Measurements from ENCODE around the gene ANKS3.

ANKS3 gene

DNA sequence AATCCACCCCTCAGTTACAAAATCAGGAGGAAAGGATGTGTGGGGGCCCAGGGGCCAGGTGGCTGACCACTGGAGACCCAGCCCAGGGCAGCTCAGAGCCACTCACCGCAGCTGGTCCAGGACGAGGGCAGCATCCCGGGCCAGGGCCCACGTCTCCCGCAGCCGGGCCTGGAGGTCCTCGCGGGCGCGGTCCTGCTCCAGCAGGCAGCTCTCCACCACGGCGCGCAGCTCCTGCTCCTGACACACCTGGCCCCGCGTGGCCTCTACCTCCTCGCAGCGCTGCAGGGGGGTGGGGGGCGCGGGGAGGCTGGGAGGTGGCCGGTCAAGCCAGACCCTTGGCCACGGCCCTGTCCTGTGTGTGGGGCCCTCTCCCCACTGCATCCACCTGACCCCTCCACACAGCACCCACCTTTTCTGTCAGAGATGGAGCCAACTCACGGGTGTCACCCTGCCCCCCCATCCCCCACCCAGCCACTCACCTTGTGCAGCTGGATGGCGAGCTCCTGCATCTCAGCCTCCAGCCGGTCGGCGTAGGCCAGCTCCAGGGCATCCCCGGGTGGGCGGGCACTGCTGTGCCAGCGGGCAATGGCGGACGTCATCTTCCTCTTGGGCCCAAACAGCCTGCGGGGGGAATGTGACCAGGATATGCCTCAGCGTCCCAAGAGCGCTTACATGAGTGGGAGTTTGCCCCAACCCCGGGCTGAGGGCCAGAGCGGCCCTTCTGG lies 35.6 kb downstream of the ANKS3 start:
- TF ChIP-seq, protein P1, sequence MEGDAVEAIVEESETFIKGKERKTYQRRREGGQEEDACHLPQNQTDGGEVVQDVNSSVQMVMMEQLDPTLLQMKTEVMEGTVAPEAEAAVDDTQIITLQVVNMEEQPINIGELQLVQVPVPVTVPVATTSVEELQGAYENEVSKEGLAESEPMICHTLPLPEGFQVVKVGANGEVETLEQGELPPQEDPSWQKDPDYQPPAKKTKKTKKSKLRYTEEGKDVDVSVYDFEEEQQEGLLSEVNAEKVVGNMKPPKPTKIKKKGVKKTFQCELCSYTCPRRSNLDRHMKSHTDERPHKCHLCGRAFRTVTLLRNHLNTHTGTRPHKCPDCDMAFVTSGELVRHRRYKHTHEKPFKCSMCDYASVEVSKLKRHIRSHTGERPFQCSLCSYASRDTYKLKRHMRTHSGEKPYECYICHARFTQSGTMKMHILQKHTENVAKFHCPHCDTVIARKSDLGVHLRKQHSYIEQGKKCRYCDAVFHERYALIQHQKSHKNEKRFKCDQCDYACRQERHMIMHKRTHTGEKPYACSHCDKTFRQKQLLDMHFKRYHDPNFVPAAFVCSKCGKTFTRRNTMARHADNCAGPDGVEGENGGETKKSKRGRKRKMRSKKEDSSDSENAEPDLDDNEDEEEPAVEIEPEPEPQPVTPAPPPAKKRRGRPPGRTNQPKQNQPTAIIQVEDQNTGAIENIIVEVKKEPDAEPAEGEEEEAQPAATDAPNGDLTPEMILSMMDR (IDR thresholded peaks at IDR 0.05; ENCODE audit: extremely low read depth, missing control alignments): no peak
- DNase-seq (ENCODE audit: low spot score): no peak

DNA sequence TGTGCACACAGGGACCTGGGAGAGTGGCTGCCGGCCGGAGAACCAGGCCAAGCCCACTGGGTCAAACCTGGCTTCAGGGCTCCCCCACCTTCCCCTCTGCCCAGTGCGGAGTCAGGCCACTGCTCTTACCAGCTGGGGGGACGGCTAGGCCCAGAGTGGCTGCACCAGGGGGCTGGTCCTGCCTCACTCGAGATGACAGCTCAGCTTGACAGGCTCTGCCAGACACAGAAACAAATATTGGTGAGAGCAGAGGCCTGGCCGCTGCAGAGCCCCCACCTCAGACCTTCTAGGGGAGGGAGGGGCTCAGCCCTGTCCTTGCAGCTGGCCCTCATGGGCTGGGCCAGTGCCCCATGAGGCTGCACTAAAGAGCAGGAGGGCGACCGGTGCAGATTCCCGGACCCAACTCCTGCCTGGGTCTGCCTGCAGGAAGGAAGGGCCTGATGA lies 36.2 kb downstream of the ANKS3 start:
- TF ChIP-seq, protein P1 (IDR thresholded peaks at IDR 0.05; ENCODE audit: extremely low read depth, missing control alignments): no peak
- no peak for DNase-seq (ENCODE audit: low spot score)

DNA sequence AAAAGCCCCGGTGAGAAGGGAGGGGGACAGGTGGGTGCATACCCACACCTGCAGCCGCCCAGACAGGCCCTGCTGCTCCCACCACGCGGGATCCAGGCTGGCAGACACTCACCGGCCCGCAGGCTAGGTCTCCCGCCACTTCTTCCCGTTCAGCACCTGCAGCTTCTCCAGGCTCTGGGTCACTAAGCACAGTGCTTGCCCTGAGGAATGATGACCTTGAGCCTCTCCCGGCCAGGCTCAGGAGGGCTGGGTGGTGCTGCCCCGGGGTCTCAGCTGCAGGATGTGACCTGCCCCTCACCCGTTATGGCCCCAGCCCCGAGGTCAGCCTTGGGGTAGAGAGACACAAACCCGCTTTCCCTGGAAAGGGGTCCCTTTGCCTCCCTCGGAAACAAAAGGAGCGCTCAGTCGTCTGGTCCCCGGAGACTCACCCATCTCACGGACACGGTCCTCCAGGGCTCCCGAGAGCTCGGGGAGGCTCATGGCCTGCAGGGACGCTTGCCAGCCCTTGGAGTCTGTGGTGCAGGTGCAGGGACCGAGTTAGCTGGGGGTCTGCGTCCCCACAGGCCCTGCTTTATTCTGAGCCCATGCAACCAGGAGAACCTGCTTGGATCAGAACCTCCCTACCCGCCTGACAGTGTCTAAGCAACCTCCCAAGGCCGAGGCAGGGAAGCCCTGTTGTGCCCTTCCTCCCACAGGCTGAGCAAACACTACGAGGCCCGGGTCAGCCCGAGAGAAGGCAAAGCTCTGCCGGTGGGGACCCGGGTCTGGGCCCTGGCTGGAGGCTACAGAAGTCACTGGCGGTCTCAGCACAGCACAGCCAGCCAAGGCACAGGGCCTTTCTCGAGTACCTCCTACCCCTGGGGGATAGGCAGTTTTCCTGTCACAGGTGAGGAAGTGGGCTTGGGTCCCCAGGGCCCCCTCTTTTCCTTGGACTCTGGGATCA lies 36.9 kb downstream of the ANKS3 start:
- TF ChIP-seq, protein P1 (IDR thresholded peaks at IDR 0.05; ENCODE audit: extremely low read depth, missing control alignments): no peak
- no peak for DNase-seq (ENCODE audit: low spot score)

DNA sequence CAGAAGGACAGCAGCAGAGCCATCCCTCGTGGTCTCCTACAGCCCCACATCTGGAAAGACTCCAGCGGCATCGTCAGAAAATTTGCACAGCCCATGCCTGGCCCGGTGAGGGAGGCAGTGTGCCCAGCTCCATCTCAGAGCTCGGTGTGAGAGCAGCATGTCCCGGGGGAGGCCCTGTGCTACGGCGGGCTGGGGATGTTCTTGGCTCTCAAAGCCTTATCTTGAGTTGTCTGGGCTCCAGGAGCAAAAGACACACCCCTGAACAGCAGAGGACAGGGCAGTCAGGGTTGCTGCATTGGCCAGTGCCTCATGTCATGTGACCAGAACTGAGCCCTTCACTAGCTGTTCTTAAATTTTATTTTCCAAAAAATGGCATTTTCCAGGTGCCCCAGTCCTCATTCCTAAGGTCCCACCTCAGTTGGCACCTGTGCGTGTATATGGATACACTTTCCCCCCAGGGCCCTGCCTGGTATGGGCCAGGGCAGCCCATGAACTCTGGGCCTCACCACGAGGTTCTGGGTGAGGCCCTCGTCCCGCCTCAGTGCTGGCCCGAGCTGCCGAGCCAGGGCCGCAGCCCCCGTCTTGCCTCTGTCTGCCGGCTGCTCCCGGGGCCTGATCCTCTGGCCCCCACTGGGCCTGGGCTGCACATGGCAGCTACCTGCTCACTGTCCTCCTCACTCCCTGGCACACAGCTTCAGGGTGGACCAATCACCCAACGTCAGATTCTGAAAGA lies 37.7 kb downstream of the ANKS3 start:
- TF ChIP-seq, protein P1 (IDR thresholded peaks at IDR 0.05; ENCODE audit: extremely low read depth, missing control alignments): no peak
- DNase-seq (ENCODE audit: low spot score): no peak

DNA sequence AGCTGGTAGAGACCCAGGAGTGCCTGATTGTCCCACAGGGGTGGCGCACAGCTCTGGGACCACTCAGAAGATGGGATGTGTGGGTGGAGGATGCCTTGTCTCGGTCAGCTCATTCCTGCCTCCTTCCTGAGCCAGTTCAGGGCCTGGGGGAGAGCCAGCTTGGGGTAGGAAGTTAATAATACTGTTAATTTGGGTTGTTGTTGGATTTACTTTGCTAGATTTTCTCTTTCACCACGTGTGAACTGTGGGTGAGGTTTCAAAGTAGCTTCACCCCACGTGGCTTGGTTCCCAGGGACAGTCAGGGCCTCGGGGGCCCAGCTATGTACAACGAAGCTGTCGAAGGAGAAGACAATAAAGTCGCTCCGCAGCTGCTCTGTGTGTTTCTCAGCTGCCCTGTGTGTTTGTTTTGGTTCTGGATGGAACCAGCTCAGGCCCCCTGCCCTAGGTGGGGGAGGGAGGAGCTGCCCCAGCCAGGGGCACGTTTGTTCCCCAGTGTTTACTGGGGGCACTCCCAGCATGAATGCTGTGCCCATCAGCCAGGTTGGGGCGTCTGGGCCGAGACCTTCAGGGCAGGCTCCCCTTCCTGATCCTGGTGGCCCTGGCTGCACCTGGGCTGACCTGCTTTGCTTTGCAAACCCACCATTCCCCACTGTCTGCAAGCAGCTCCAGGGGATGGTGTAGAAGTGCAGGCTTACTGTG lies 38.4 kb downstream of the ANKS3 start:
- no peak for DNase-seq (ENCODE audit: low spot score)

DNA sequence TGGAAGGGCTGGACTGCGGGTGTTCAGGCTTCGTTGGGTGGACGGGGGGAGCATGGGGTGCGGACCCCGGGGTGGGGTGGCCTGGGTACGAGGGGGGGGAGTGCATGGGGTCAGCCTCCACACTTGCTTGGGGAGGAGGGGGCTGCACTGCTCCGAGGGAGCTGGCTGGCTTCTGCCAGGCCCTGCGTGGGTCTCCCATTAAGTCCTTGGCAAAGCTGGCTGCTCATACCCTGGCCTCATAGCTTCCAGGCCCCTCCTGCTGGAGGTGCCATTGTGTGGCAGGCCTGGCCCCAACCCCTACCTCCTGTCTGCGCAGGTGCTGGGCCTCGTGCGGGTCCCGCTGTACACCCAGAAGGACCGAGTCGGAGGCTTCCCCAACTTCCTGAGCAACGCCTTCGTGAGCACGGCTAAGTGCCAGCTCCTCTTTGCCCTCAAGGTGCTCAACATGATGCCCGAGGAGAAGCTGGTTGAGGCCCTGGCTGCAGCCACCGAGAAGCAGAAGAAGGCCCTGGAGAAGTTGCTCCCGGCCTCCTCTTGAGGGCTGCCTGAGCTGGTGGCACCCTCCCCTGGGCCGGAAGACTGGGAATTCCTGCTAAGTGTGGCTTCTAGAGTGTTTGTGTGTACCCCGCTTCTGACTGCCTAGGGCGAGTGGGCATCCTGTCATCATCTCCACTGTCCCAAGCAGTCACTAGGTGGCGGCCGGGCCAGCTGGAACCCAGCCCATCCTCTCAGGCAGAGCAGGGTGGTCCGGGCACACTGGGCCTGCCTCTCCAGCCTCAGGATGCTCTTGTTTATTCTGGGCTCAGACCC lies 39.2 kb downstream of the ANKS3 start:
- TF ChIP-seq, protein P1 (IDR thresholded peaks at IDR 0.05; ENCODE audit: extremely low read depth, missing control alignments): no peak
- DNase-seq (ENCODE audit: low spot score): no peak

More for the DNA sequence above, 38.4 kb downstream of the ANKS3 start:
- TF ChIP-seq, protein P1 (IDR thresholded peaks at IDR 0.05; ENCODE audit: extremely low read depth, missing control alignments): no peak

All from GM20000 (cell line).